GM13977 (cell line): Measurements from ENCODE around the gene LRG1.
"Not testable (repeated sequence)": the region's sequence is repeated elsewhere in the genome, so short reads cannot be mapped to it uniquely, and the experiment has no call there.

Source experiments
- DNase-seq: peaks from one replicate; pipeline ENCODE4 v3.0.0; 2012; ENCODE audit warnings: low spot score
- CTCF ChIP-seq: IDR thresholded peaks from 2 replicates; pipeline ENCODE4 v1.5.1; 2012; ENCODE audit warnings: mild to moderate bottlenecking, control low read depth; ENCODE audit not compliant: insufficient read depth; ENCODE audit errors: extremely low read depth, missing control alignments
- in situ Hi-C: fragments of 300-500 bp; cut with MboI; formaldehyde crosslinking; loops from one replicate; pipeline ENCODE4 v1.12.0; 2022; ENCODE audit warnings: low sequenced_read_pairs, low pct_unique_long_range_greater_than_20kb, mixed read lengths, inconsistent platforms; ENCODE audit not compliant: unreplicated experiment

The LRG1 gene

DNA sequence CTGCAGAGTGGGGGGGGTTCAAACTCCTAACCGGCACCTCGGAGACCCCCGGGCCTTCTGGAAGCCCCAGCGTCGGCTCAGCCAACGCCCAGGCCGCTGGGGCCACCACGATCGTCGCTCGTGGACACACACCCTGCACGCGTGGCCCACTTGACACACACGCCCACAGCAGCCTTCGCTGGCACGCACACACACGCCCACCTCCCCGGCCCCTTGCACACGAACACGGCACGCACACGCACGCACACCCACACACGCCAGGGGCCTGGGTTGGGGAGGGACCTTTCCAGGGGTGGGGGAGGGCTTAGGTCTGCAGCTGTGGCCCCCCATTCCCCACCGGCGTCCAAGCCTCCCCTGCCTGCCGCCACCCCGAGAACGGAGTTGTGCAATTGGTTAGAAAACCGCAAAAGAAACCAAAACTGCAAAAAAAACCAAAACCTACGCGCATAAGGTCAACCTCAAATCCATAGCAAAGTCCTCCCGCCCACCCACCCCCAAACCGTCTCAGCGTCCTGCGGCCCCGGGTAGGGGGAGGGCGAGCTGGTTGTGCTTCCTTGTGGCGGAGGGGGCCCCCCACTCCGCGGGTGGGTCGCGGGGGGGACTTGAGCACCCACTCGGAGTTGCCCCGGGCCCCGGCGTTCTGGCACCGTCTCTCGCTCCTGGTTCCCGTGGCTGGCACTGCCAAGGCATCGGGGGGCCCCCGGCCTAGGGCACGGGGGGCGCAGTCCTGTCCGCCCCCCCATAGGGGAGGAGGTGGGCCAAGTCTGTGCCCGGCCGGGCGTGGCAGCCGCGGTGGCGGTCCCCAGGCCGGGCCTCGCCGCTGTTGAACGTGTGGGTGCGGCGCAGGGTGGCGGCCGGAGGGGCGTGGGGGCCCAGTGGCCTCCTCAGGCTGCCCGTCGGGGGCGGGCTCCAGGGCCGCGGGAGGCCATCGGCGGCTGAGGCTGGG, 3.3 kb upstream of the LRG1 start:
- in situ Hi-C loops = no loop called here
- no peak for DNase-seq
- no peak for TF ChIP-seq CTCF

- DNase-seq, in situ Hi-C loops: not testable (repeated sequence)
These were observed 1.9 kb upstream of the LRG1 start for GRCh38 chr19:4541806-4542145.

- in situ Hi-C loops = no loop called here
- no peak for TF ChIP-seq CTCF
- DNase-seq = no peak
These were observed 1.4 kb upstream of the LRG1 start for GRCh38 chr19:4541114-4541805.

- DNase-seq = no peak
- in situ Hi-C loops = no loop called here
- TF ChIP-seq CTCF = no peak
These were observed 605 bp downstream of the LRG1 start for GRCh38 chr19:4539169-4539692.

- no peak for DNase-seq
- TF ChIP-seq CTCF = no peak
- in situ Hi-C loops = no loop called here
These were observed 1.3 kb downstream of the LRG1 start for GRCh38 chr19:4538601-4538954.

GRCh38 chr19:4537953-4538600, 1.8 kb downstream of the LRG1 start:
- DNase-seq = no peak
- in situ Hi-C loops = no loop called here
- TF ChIP-seq CTCF = no peak

DNA sequence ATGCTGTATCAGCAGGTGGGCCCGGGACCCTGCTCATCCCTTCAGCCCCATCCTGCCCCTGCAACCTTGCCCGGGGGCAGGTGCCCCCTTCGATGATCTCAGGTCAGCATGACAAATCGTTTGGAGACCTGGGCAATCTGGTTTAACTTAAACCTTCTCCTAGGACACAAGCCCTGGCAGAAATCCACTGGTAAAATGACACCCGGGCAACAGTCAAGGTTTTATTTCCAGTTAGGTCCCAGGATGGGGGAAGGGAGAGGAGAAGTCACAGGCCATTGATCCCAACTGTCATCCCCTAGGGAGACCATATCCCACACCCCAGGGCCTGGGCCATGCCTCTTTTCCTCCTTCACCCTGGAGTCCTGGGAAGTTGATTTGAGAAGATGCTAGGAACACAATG, 3.0 kb downstream of the LRG1 start:
- no peak for DNase-seq
- no peak for TF ChIP-seq CTCF
- in situ Hi-C loops = no loop called here
